HCT116 (cell line): Measurements from ENCODE around the gene ITM2C. TPM values are rescaled to one million over a fixed set of nuclear protein-coding genes. Genes with fewer than 3 reads are reported as not detected.

Experiments
- ATAC-seq: fragments of 200-7000 bp; cut with Tn5 transposase; 2 replicates; pipeline ENCODE4 v1.9.1; 2020; ENCODE audit warnings: mild to moderate bottlenecking, moderate library complexity
- BruUV-seq: library from RNA; stranded (reverse); fragments of 400-500 nt; replicated peaks from 2 replicates; lab custom pipeline; 2021; lab: Mats Ljungman, UMichigan
- CTCF ChIA-PET: fragments of 300-600 bp; sonication (Branson Sonifier 250); formaldehyde crosslinking; loops from one replicate; lab custom pipeline; 2021; ENCODE audit warnings: antibody characterized with exemption; lab: Charles Lee
- POLR2A ChIA-PET: fragments of 300-600, 350-600 bp; sonication (Branson Sonifier 250); formaldehyde crosslinking; loops from one replicate; lab custom pipeline; 2021; ENCODE audit warnings: antibody characterized with exemption; lab: Charles Lee
- RAD21 ChIA-PET, 2 experiments: fragments of 300-600 bp; sonication (Branson Sonifier 250); formaldehyde crosslinking; loops; one replicate each; lab custom pipeline; 2023; ENCODE audit warnings: low total read pairs in 2 of 2; ENCODE audit not compliant: uncharacterized antibody in 2 of 2, unreplicated experiment in 2 of 2, low non-redundant PET in 1 of 2; lab: Charles Lee
- DNase-seq: peaks from one replicate; pipeline ENCODE4 v3.0.0-alpha.2; 2010; ENCODE audit warnings: low read depth, low spot score
- H2AFZ ChIP-seq: fragments of 200-600 bp; shearing (Covaris generic), sonication (generic); 2 replicates; pipeline ENCODE4 v1.6.1; 2017; ENCODE audit warnings: low read depth, mixed run types, mixed read lengths, antibody characterized with exemption, low read length; ENCODE audit not compliant: poor library complexity, severe bottlenecking
- H3K27ac ChIP-seq: 2 replicates; pipeline ENCODE4 v1.5.1; 2012; ENCODE audit warnings: low read depth, low read length
- H3K27me3 ChIP-seq: fragments of 200-600 bp; sonication (generic); 2 replicates; pipeline ENCODE4 v1.6.1; 2016; ENCODE audit warnings: mixed run types, low read length, mixed read lengths; ENCODE audit not compliant: insufficient read depth
- H3K36me3 ChIP-seq, 2 experiments: fragments of 200-500 bp in 1 of 2; fragments of 200-600 bp in 1 of 2; sonication (Bioruptor generic) in 1 of 2; sonication (generic) in 1 of 2; 2 replicates each; pipeline versions ENCODE4 v1.5.1 to v1.6.1; 2014 to 2016; ENCODE audit warnings: low read length in 2 of 2, inconsistent platforms in 1 of 2, mixed read lengths in 1 of 2, mixed run types in 1 of 2; ENCODE audit not compliant: insufficient read depth in 2 of 2, control insufficient read depth in 1 of 2
- H3K4me1 ChIP-seq, 2 experiments: fragments of 200-600 bp in 1 of 2; sonication (generic) in 1 of 2; 2 replicates each; pipeline versions ENCODE4 v1.5.1 to v1.6.1; 2012 to 2017; ENCODE audit warnings: low read length in 2 of 2, inconsistent platforms in 1 of 2, mild to moderate bottlenecking in 1 of 2, mixed read lengths in 1 of 2, mixed run types in 1 of 2, moderate library complexity in 1 of 2; ENCODE audit not compliant: insufficient read depth in 2 of 2, control insufficient read depth in 1 of 2
- H3K4me2 ChIP-seq: fragments of 200-600 bp; sonication (generic); 2 replicates; pipeline ENCODE4 v1.6.1; 2017; ENCODE audit warnings: mixed run types, low read length, mixed read lengths
- H3K4me3 ChIP-seq, 2 experiments: fragments of 200-600 bp in 1 of 2; sonication (generic) in 1 of 2; replicated peaks in 1 of 2; 2 replicates each; pipeline ENCODE4 v1.5.1; 2011 to 2016; ENCODE audit warnings: low read length in 2 of 2, control low read depth in 1 of 2, low read depth in 1 of 2, mild to moderate bottlenecking in 1 of 2, mixed read lengths in 1 of 2, mixed run types in 1 of 2
- H3K79me2 ChIP-seq: fragments of 200-600 bp; sonication (generic); 2 replicates; pipeline ENCODE4 v1.6.1; 2017; ENCODE audit warnings: mild to moderate bottlenecking, mixed run types, low read length, moderate library complexity, mixed read lengths; ENCODE audit not compliant: insufficient read depth
- H3K9ac ChIP-seq: fragments of 200-600 bp; sonication (generic); 2 replicates; pipeline ENCODE4 v1.6.1; 2016; ENCODE audit warnings: low read length, mixed read lengths
- H3K9me2 ChIP-seq: fragments of 200-600 bp; sonication (generic), shearing (Covaris generic); 2 replicates; pipeline ENCODE4 v1.6.1; 2017; ENCODE audit warnings: mixed run types, mild to moderate bottlenecking, moderate library complexity; ENCODE audit not compliant: insufficient read depth
- H3K9me3 ChIP-seq, 2 experiments: fragments of 200-500 bp in 1 of 2; fragments of 200-600 bp in 1 of 2; sonication (Bioruptor generic) in 1 of 2; sonication (generic) in 1 of 2; 2 replicates each; pipeline ENCODE4 v1.6.1; 2014 to 2017; ENCODE audit warnings: low read length in 2 of 2, mixed read lengths in 2 of 2, inconsistent platforms in 1 of 2, low read depth in 1 of 2, mild to moderate bottlenecking in 1 of 2, mixed run types in 1 of 2, moderate library complexity in 1 of 2; ENCODE audit not compliant: control insufficient read depth in 1 of 2, insufficient read depth in 1 of 2
- H4K20me1 ChIP-seq: fragments of 200-600 bp; sonication (generic), shearing (Covaris generic); 2 replicates; pipeline ENCODE4 v1.6.1; 2017; ENCODE audit warnings: mixed run types, mild to moderate bottlenecking, moderate library complexity; ENCODE audit not compliant: insufficient read depth
- CEBPB ChIP-seq: IDR thresholded peaks from 2 replicates; pipeline ENCODE4 v1.6.1; 2012; ENCODE audit warnings: low read depth
- CTCF ChIP-seq, 3 experiments: fragments of 200-600 bp in 1 of 3; sonication (generic) in 1 of 3; IDR thresholded peaks in 2 of 3; conservative IDR thresholded peaks in 1 of 3; 2 replicates each; pipeline ENCODE4 v1.5.1; 2012 to 2017; ENCODE audit warnings: low read depth in 2 of 3, low read length in 2 of 3, antibody characterized with exemption in 1 of 3, borderline replicate concordance in 1 of 3, control low read depth in 1 of 3, mild to moderate bottlenecking in 1 of 3, mixed read lengths in 1 of 3, mixed run types in 1 of 3, moderate library complexity in 1 of 3; ENCODE audit not compliant: insufficient read depth in 1 of 3
- POLR2A ChIP-seq: IDR thresholded peaks from 2 replicates; pipeline ENCODE4 v1.7.0; 2011; ENCODE audit warnings: borderline replicate concordance; ENCODE audit not compliant: insufficient read depth, insufficient read length; ENCODE audit errors: extremely low read depth
- SP1 ChIP-seq: IDR thresholded peaks from 2 replicates; pipeline ENCODE4 v1.6.1; 2012; ENCODE audit warnings: low read depth
- ZBTB33 ChIP-seq: IDR thresholded peaks from 2 replicates; pipeline ENCODE4 v1.6.1; 2011; ENCODE audit warnings: mild to moderate bottlenecking, low read length, moderate library complexity; ENCODE audit not compliant: insufficient replicate concordance; ENCODE audit errors: extremely low read depth
- ZNF274 ChIP-seq: fragments of 200-500 bp; sonication (Bioruptor generic); IDR thresholded peaks from 2 replicates; pipeline ENCODE4 v1.6.1; 2014; ENCODE audit warnings: mild to moderate bottlenecking, low read depth, low read length, inconsistent platforms
- intact Hi-C: fragments of 100-400 bp; cut with micrococcal nuclease; formaldehyde crosslinking; loops from 2 replicates; pipeline ENCODE4 v1.10.0; 2022
- total RNA-seq: library from RNA; stranded (reverse); gene quantifications from one replicate; pipeline ENCODE4 v1.2.1, GENCODE V29; 2021; ENCODE audit not compliant: unreplicated experiment

Gene ITM2C
- total RNA-seq, 1 experiment from 2014 or later = 117 TPM

- Histone ChIP-seq H3K4me2 (no peak overlapping the region), H3K9me3 (no peaks in the 10 kb centered on the region), H3K4me1 (no peaks in the 10 kb centered on the region)
- intact Hi-C loops = no loop called here
- TF ChIP-seq POLR2A (no peak), ZBTB33 (no peak), SP1 (no peak), CTCF (IDR thresholded peaks at IDR 0.05 in 2 of 3, conservative IDR thresholded peaks at IDR 0.05 in 1 of 3; ENCODE audit: borderline replicate concordance in 1 of 3, insufficient read depth in 1 of 3, low read depth in 2 of 3, low read length in 2 of 3) (no peak), ZNF274 (no peak), CEBPB (no peak)
- TF ChIP-seq, all 23 proteins: peak for 0
- H3K27ac ChIP-seq = no peak overlapping the region
- H3K9ac ChIP-seq = no peak overlapping the region
- BruUV-seq = no TSS peak
- DNase-seq (no peak), ATAC-seq (no peak)
- no peaks in the 10 kb centered on the region for H4K20me1 ChIP-seq
- H3K36me3 ChIP-seq = peaks cover 12 to 15% of the 10 kb centered on the region in 2 experiments; a peak in 2 of 4 replicates
- ChIA-PET RAD21 (no interaction called here), CTCF (no interaction called here), POLR2A (no interaction called here)
- no peaks in the 10 kb centered on the region for H3K9me2 ChIP-seq
- H2AFZ ChIP-seq = no peak overlapping the region
- no peaks in the 10 kb centered on the region for H3K79me2 ChIP-seq
- no peak overlapping the region for H3K4me3 ChIP-seq
- no peaks in the 10 kb centered on the region for H3K27me3 ChIP-seq
Measured at GRCh38 chr2:230874876-230875275, 10.1 kb downstream of the ITM2C start.
